HG02840 (cell line): ENCODE results near the gene PGP.

ENCODE experiments used
- ATAC-seq: cut with Tn5 transposase; IDR thresholded peaks from one replicate; pipeline ENCODE4 v1.9.1; 2021; ENCODE audit warnings: mild to moderate bottlenecking, moderate library complexity, moderate number of reproducible peaks; ENCODE audit not compliant: unreplicated experiment, low FRiP score

The PGP gene

GRCh38 chr16:2223942-2224486 lies 9.4 kb upstream of the PGP start:
- peak; percentile 22 for ATAC-seq

- ATAC-seq = peak; percentile 95
Measured at GRCh38 chr16:2223221-2223941, 8.7 kb upstream of the PGP start, which contains the start of gene E4F1. TSS of gene E4F1 (plus strand) at chr16:2223591. CDS start at chr16:2223614, 23 bp downstream.

GRCh38 chr16:2216330-2216729 lies 1.7 kb upstream of the PGP start:
- no peak for ATAC-seq

- ATAC-seq = peak; percentile 7
Measured at GRCh38 chr16:2213817-2214718, 572 bp downstream of the PGP start.

- no peak for ATAC-seq
Measured at GRCh38 chr16:2212362-2213324, 2.0 kb downstream of the PGP start.

GRCh38 chr16:2211923-2212347 lies 2.7 kb downstream of the PGP start:
- no peak for ATAC-seq

- no peak for ATAC-seq
Measured at GRCh38 chr16:2210386-2211365, 4.0 kb downstream of the PGP start, which contains the start of gene BRICD5. TSS of gene BRICD5 (minus strand) at chr16:2210863. CDS start at chr16:2210833, 30 bp downstream.

GRCh38 chr16:2210009-2210332 lies 4.7 kb downstream of the PGP start:
- no peak for ATAC-seq

GRCh38 chr16:2209258-2210008 lies 5.2 kb downstream of the PGP start:
- ATAC-seq = no peak

GRCh38 chr16:2208772-2209171 lies 5.9 kb downstream of the PGP start:
- no peak for ATAC-seq

GRCh38 chr16:2208308-2208707 lies 6.3 kb downstream of the PGP start:
- ATAC-seq = no peak

- no peak for ATAC-seq
Measured at GRCh38 chr16:2207872-2208271, 6.8 kb downstream of the PGP start.

GRCh38 chr16:2206780-2207433 lies 7.7 kb downstream of the PGP start:
- ATAC-seq = no peak

GRCh38 chr16:2206420-2206779 lies 8.2 kb downstream of the PGP start:
- no peak for ATAC-seq

- ATAC-seq = no peak
Measured at GRCh38 chr16:2205967-2206313, 8.7 kb downstream of the PGP start.

- ATAC-seq = peak; percentile 81
Measured at GRCh38 chr16:2205104-2205966, 9.3 kb downstream of the PGP start, which contains the start of gene MLST8. TSS of gene MLST8 (plus strand) at chr16:2205454. CDS start at chr16:2206086, 632 bp downstream.
